Measurements from ENCODE around the gene SGTA. TPM values are rescaled to one million over a fixed set of nuclear protein-coding genes. Genes with fewer than 3 reads are reported as not detected.
A peak's percentile ranks its signal among the peaks of the same experiment; 100 is the strongest.

SGTA gene
- total and polyA plus RNA-seq, 3 donors from 2014 or later, result 93.9 to 100 (median 99.6) TPM

- no peak for TF ChIP-seq CTCF (IDR thresholded peaks at IDR 0.05)
- TF ChIP-seq POLR2A (IDR thresholded peaks at IDR 0.05), result no peak
- Histone ChIP-seq H3K27me3 (no peaks in the 10 kb centered on the region), H3K4me1 (peaks cover 24% of the 10 kb centered on the region), H3K36me3 (ENCODE audit: low read depth, missing control alignments) (no peaks in the 10 kb centered on the region), H3K9me3 (no peaks in the 10 kb centered on the region), H3K4me3 (no peak overlapping the region), H3K27ac (peak overlapping the region in 1 of 2 donors; percentile 24)
- WGBS, 2 donors, result 57 to 72% methylated on average over 8 to 14 of the region's 14 CpGs
- DNase-seq, result no peak
- intact Hi-C loops (cut with DNase I; ENCODE audit: low total_unique reads), result no loop called here
Observed at GRCh38 chr19:2779121-2779740, 3.8 kb downstream of the SGTA start.

- Histone ChIP-seq H3K36me3 (ENCODE audit: low read depth, missing control alignments) (no peaks in the 10 kb centered on the region), H3K27ac (no peak overlapping the region), H3K27me3 (no peaks in the 10 kb centered on the region), H3K4me3 (no peak overlapping the region), H3K4me1 (peaks cover 23% of the 10 kb centered on the region), H3K9me3 (no peaks in the 10 kb centered on the region)
- intact Hi-C loops (cut with DNase I; ENCODE audit: low total_unique reads), result no loop called here
- 91 to 96% methylated on average over 15 to 19 of the region's 19 CpGs for WGBS, 2 donors
- DNase-seq, result no peak
- no peak for TF ChIP-seq CTCF (IDR thresholded peaks at IDR 0.05)
- no peak for TF ChIP-seq POLR2A (IDR thresholded peaks at IDR 0.05)
Observed at GRCh38 chr19:2777952-2778683, 5.0 kb downstream of the SGTA start.

GRCh38 chr19:2775556-2776430, 7.3 kb downstream of the SGTA start:
- Histone ChIP-seq H3K27me3 (no peaks in the 10 kb centered on the region), H3K4me1 (peaks cover 16% of the 10 kb centered on the region), H3K27ac (peak overlapping the region in 1 of 2 donors; percentile 72), H3K9me3 (no peaks in the 10 kb centered on the region), H3K4me3 (no peak overlapping the region), H3K36me3 (ENCODE audit: low read depth, missing control alignments) (no peaks in the 10 kb centered on the region)
- intact Hi-C loops (cut with DNase I; ENCODE audit: low total_unique reads), result no loop called here
- DNase-seq, result peak; percentile 36
- WGBS, 2 donors, result 82 to 84% methylated on average over 29 of the region's 29 CpGs
- no peak for TF ChIP-seq POLR2A (IDR thresholded peaks at IDR 0.05)
- TF ChIP-seq CTCF (IDR thresholded peaks at IDR 0.05), result no peak

GRCh38 chr19:2774953-2775555, 8.0 kb downstream of the SGTA start:
- WGBS, 2 donors, result 74 to 81% methylated on average over 15 to 24 of the region's 24 CpGs
- Histone ChIP-seq H3K27me3 (no peaks in the 10 kb centered on the region), H3K4me3 (no peak overlapping the region), H3K27ac (peak overlapping the region in 1 of 2 donors; percentile 72), H3K4me1 (peaks cover 21% of the 10 kb centered on the region), H3K9me3 (no peaks in the 10 kb centered on the region), H3K36me3 (ENCODE audit: low read depth, missing control alignments) (no peaks in the 10 kb centered on the region)
- no peak for DNase-seq
- intact Hi-C loops (cut with DNase I; ENCODE audit: low total_unique reads), result no loop called here
- TF ChIP-seq CTCF (IDR thresholded peaks at IDR 0.05), result no peak
- no peak for TF ChIP-seq POLR2A (IDR thresholded peaks at IDR 0.05)
